GM18519 (cell line): ENCODE measurements around the gene ADIPOR2.

Source experiments
- ATAC-seq: cut with Tn5 transposase; IDR thresholded peaks from one replicate; pipeline ENCODE4 v1.9.1; 2021; ENCODE audit warnings: mild to moderate bottlenecking, moderate library complexity; ENCODE audit not compliant: unreplicated experiment, low FRiP score

The ADIPOR2 gene

GRCh38 chr12:1826401-1826800 is 135.5 kb downstream of the ADIPOR2 start:
- ATAC-seq, result no peak

- no peak for ATAC-seq
Measured at GRCh38 chr12:1826867-1827705, 136.2 kb downstream of the ADIPOR2 start.

GRCh38 chr12:1827826-1828805 is 137.2 kb downstream of the ADIPOR2 start:
- ATAC-seq, result no peak

- ATAC-seq, result no peak
Measured at GRCh38 chr12:1828856-1829255, 138.0 kb downstream of the ADIPOR2 start.

- ATAC-seq, result no peak
Measured at GRCh38 chr12:1829306-1829900, 138.5 kb downstream of the ADIPOR2 start.

- ATAC-seq, result no peak
Measured at GRCh38 chr12:1830401-1830845, 139.6 kb downstream of the ADIPOR2 start.

- no peak for ATAC-seq
Measured at GRCh38 chr12:1830981-1831963, 140.4 kb downstream of the ADIPOR2 start.

- no peak for ATAC-seq
Measured at GRCh38 chr12:1832801-1833595, 142.1 kb downstream of the ADIPOR2 start.

- ATAC-seq, result no peak
Measured at GRCh38 chr12:1833596-1834028, 142.7 kb downstream of the ADIPOR2 start.

GRCh38 chr12:1834186-1834925 is 143.5 kb downstream of the ADIPOR2 start:
- no peak for ATAC-seq

GRCh38 chr12:1835211-1836131 is 144.6 kb downstream of the ADIPOR2 start:
- no peak for ATAC-seq

- no peak for ATAC-seq
Measured at GRCh38 chr12:1836241-1836803, 145.5 kb downstream of the ADIPOR2 start.

- no peak for ATAC-seq
Measured at GRCh38 chr12:1836854-1837421, 146.1 kb downstream of the ADIPOR2 start.

GRCh38 chr12:1837541-1838204 is 146.8 kb downstream of the ADIPOR2 start:
- ATAC-seq, result no peak
